ENCODE results near the gene CYRIA. TPM values are rescaled to one million over a fixed set of nuclear protein-coding genes. Genes with fewer than 3 reads are reported as not detected.

Gene CYRIA
- total RNA-seq, 2 donors from 2014 or later: 1.7 to 2.8 TPM

DNA sequence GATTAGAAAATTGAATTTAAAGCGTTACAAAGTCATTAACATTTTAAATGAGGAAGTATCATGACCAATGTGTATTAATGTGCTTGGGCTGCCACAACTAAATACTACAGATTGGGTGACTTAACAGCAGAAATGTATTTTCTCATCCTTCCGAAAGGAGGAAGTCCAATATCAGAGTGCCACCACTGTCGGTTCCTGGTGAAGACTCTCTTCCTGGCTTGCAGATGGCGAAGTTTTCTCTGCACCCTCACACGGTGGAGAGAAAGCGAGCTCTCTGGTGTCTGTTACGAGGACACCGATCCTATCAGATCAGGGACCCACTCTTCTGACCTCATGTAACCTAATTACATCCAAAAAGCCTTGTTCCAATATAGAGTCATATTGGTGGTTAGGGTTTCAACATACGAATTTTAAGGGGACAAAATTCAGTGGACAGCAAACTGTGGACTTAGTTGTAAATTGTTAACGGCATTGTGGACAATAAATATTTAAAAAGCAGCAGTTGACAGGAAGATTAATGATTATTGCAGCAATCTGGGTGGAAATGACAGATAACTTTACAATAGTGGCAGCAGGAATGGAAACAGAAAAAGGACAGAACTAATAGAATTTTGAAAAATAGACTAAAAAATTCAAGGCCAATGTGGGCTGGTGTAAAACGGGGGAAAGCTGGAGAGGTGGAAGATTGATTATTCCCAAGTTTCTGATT lies 35.1 kb upstream of the CYRIA start:
- no peaks in the 10 kb centered on the region for H3K4me1 ChIP-seq
- no peaks in the 10 kb centered on the region for H3K27me3 ChIP-seq
- no peak overlapping the region for H3K4me3 ChIP-seq
- TF ChIP-seq, protein P1, sequence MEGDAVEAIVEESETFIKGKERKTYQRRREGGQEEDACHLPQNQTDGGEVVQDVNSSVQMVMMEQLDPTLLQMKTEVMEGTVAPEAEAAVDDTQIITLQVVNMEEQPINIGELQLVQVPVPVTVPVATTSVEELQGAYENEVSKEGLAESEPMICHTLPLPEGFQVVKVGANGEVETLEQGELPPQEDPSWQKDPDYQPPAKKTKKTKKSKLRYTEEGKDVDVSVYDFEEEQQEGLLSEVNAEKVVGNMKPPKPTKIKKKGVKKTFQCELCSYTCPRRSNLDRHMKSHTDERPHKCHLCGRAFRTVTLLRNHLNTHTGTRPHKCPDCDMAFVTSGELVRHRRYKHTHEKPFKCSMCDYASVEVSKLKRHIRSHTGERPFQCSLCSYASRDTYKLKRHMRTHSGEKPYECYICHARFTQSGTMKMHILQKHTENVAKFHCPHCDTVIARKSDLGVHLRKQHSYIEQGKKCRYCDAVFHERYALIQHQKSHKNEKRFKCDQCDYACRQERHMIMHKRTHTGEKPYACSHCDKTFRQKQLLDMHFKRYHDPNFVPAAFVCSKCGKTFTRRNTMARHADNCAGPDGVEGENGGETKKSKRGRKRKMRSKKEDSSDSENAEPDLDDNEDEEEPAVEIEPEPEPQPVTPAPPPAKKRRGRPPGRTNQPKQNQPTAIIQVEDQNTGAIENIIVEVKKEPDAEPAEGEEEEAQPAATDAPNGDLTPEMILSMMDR (IDR thresholded peaks at IDR 0.05): no peak
- DNase-seq (ENCODE audit: low spot score): no peak
- H3K9me3 ChIP-seq: no peaks in the 10 kb centered on the region
- H3K27ac ChIP-seq: no peak overlapping the region
- H3K36me3 ChIP-seq: no peaks in the 10 kb centered on the region

DNA sequence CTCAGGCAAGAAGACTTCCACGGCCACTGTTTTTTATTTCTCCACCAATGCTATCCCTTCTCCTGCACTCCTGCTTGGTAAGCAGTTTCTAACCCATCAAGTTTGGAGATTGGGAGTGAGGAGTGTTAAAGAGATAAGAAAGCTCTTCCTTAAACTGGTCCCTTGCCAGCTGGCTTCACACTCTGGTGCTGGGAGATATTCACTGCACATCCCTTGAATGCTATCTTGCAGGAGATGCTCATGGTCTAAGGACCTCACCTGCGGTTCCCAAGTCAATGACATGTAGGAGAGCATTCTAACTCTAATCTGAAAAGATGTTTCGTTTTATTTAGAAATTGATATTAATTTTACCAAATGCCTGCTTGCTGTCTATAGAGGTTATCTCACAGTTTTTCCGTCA lies 28.2 kb upstream of the CYRIA start:
- Histone ChIP-seq H3K9me3 (no peaks in the 10 kb centered on the region), H3K27ac (no peak overlapping the region), H3K4me3 (no peak overlapping the region), H3K4me1 (no peaks in the 10 kb centered on the region), H3K27me3 (no peaks in the 10 kb centered on the region), H3K36me3 (no peaks in the 10 kb centered on the region)
- TF ChIP-seq, protein P1 (IDR thresholded peaks at IDR 0.05): no peak
- no peak for DNase-seq (ENCODE audit: low spot score)

DNA sequence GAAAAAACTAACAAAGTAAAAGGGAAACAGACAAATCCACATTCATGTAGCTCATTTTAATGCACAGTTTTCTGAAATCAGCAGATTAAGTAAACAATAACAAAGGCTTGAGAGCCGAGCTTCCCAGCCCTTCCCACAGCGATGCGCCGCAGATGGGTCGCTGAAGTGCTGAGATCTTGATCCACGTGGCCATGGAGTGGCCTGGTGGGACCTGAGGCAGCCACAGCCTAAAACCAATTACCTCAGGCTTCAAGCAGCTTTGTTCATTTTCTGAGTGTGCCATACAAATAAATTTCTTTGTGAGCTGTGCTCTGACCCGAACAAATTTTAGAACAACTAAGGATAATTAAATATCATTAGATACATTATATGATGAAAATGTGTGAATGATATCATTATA lies 25.6 kb upstream of the CYRIA start:
- no peak overlapping the region for H3K27ac ChIP-seq
- no peaks in the 10 kb centered on the region for H3K4me1 ChIP-seq
- no peaks in the 10 kb centered on the region for H3K27me3 ChIP-seq
- no peak for DNase-seq (ENCODE audit: low spot score)
- TF ChIP-seq, protein P1 (IDR thresholded peaks at IDR 0.05): no peak
- no peak overlapping the region for H3K4me3 ChIP-seq
- H3K36me3 ChIP-seq: no peaks in the 10 kb centered on the region
- no peaks in the 10 kb centered on the region for H3K9me3 ChIP-seq

DNA sequence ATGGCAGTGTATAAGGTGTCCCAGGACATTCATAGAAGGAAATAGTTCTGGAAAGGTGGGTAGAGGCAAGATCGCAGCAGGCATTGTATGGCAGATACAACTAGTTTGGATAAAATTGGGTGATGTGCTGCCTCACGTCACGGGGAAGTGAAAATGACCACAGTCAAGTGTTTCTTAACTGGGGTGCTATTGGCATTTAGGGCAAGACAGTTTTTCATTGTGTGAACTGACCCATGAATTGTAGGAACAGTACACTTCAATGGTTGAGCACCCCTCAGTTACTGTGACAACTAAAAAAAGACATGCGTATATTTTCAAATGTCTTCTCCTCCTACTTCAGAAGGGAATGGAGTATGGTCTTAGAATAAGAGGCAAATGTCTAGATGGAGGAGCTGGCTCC lies 22.3 kb upstream of the CYRIA start:
- H3K9me3 ChIP-seq: no peaks in the 10 kb centered on the region
- TF ChIP-seq, protein P1 (IDR thresholded peaks at IDR 0.05): no peak

DNA sequence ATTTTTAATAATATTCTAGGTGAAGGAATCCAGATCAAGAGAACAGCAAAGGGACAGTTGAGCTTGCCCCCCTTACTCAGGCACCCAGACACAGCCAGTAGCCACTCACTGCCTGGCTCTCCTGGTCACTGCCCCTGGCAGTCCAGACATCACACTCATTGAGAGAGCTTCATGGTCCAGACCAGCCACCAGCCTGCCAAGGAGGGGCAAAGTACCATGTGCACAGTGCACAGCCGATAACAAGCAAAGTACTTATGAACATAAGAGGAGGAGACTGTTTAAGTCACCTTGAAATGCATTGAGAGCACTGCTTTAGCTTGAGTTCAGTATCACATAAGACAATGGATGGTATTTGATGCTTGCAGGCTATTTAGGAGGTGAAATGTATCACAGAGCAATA lies 21.6 kb upstream of the CYRIA start:
- Histone ChIP-seq H3K4me3 (no peak overlapping the region), H3K4me1 (no peaks in the 10 kb centered on the region), H3K36me3 (no peaks in the 10 kb centered on the region), H3K27ac (no peak overlapping the region), H3K9me3 (no peaks in the 10 kb centered on the region), H3K27me3 (no peaks in the 10 kb centered on the region)
- TF ChIP-seq, protein P1 (IDR thresholded peaks at IDR 0.05): no peak
- DNase-seq (ENCODE audit: low spot score): no peak

More for the DNA sequence above, 22.3 kb upstream of the CYRIA start:
- Histone ChIP-seq H3K27ac (no peak overlapping the region), H3K36me3 (no peaks in the 10 kb centered on the region), H3K27me3 (no peaks in the 10 kb centered on the region), H3K4me3 (no peak overlapping the region), H3K4me1 (no peaks in the 10 kb centered on the region)
- DNase-seq (ENCODE audit: low spot score): no peak

DNA sequence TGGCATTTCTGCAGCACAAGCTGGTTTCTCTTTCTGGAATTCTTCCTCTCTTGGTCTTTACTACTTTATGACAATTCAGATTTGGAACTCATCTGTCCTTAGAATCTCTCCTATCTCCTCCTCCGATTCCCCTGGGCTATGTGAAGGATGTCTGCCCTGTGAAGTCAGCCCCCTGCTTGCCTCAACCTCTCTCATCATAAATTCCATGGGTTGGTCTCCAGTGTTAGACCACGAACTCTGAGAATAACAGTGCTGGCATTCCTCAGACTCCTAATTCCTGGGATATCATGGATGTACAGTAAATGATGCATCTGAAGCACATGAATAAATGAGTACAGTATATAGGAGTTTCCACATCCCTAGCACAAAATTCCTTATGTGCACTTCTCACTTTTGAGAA lies 21.0 kb upstream of the CYRIA start:
- TF ChIP-seq, protein P1 (IDR thresholded peaks at IDR 0.05): no peak
- Histone ChIP-seq H3K9me3 (no peaks in the 10 kb centered on the region), H3K36me3 (no peaks in the 10 kb centered on the region), H3K4me1 (no peaks in the 10 kb centered on the region), H3K27me3 (no peaks in the 10 kb centered on the region), H3K27ac (no peak overlapping the region), H3K4me3 (no peak overlapping the region)
- no peak for DNase-seq (ENCODE audit: low spot score)
